GM12874 (cell line): ENCODE results near the gene ERCC1.

Experiments used
- CTCF ChIP-seq: IDR thresholded peaks from 2 replicates; pipeline ENCODE4 v1.5.1; 2011; ENCODE audit warnings: low read depth, mild to moderate bottlenecking, control low read depth, low read length, moderate library complexity; ENCODE audit not compliant: insufficient read depth

ERCC1 gene

GRCh38 chr19:45423589-45424190, at the start of gene ERCC1:
ERCC1 (minus strand) TSS chr19:45423917; CDS start chr19:45423374, 543 bp downstream.
- no peak for TF ChIP-seq CTCF

GRCh38 chr19:45473367-45473681, 49.6 kb upstream of the ERCC1 start:
- TF ChIP-seq CTCF: no peak

GRCh38 chr19:45472563-45473366, 49.0 kb upstream of the ERCC1 start:
- no peak for TF ChIP-seq CTCF

- no peak for TF ChIP-seq CTCF
Observed at GRCh38 chr19:45471931-45472562, 48.3 kb upstream of the ERCC1 start.

DNA sequence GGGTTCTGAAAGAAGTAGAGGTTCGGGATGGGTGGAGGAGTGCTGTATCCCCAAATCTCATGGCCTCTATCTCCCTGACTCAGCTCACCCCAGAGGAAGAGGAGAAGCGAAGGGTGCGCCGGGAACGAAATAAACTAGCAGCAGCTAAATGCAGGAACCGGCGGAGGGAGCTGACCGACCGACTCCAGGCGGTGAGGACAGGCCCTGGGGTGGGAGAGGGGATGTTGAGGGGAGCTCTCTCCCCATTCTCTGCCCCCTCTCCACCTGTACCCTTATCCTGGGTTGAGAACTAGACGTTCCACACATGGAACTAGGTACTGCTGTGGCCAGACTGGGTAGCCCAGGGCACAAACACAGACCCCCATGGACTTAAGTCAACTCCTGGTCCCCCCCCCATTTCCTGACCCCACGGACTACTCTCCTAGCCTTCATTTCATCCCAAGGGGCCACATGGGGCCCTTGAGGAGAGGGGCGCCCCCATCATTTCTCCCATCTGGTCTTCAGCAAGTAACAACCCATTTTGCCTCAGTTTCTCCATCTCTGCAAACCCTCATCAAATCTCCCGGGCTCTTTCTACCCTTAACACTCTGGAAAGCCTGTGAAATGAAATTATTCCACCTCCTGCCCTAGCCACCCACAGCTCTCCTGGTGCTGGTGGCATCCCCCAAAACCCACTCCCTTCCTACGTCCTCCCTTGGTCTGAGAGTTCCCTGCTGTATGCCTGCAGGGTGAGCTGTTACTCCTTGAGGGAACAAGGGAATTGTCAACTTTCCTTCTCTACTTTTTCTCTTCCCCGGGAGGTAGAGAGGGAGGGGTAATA, 47.6 kb upstream of the ERCC1 start:
- TF ChIP-seq CTCF: no peak

- TF ChIP-seq CTCF: no peak
Observed at GRCh38 chr19:45470762-45471081, 47.0 kb upstream of the ERCC1 start.
